ENCODE results near the gene ABI3BP.

ABI3BP gene

GRCh38 chr3:100932491-100932890 is 60.7 kb downstream of the ABI3BP start:
- no peak for DNase-seq

- DNase-seq, result no peak
Observed at GRCh38 chr3:100928638-100929428, 64.4 kb downstream of the ABI3BP start.

- no peak for DNase-seq
Observed at GRCh38 chr3:100927775-100928174, 65.4 kb downstream of the ABI3BP start.

GRCh38 chr3:100915706-100916495 is 77.3 kb downstream of the ABI3BP start:
- DNase-seq, result no peak

- DNase-seq, result no peak
Observed at GRCh38 chr3:100913870-100914648, 79.2 kb downstream of the ABI3BP start.

- no peak for DNase-seq
Observed at GRCh38 chr3:100912976-100913545, 80.2 kb downstream of the ABI3BP start.

- DNase-seq, result no peak
Observed at GRCh38 chr3:100912571-100912970, 80.7 kb downstream of the ABI3BP start.

GRCh38 chr3:100911956-100912355 is 81.3 kb downstream of the ABI3BP start:
- no peak for DNase-seq

- no peak for DNase-seq
Observed at GRCh38 chr3:100910986-100911385, 82.2 kb downstream of the ABI3BP start.

- no peak for DNase-seq
Observed at GRCh38 chr3:100902572-100902971, 90.6 kb downstream of the ABI3BP start.

GRCh38 chr3:100900671-100901335 is 92.4 kb downstream of the ABI3BP start:
- no peak for DNase-seq

GRCh38 chr3:100899440-100900091 is 93.7 kb downstream of the ABI3BP start:
- no peak for DNase-seq

GRCh38 chr3:100898681-100899080 is 94.5 kb downstream of the ABI3BP start:
- no peak for DNase-seq

- no peak for DNase-seq
Observed at GRCh38 chr3:100896994-100897393, 96.2 kb downstream of the ABI3BP start.

- peak; percentile 22 for DNase-seq
Observed at GRCh38 chr3:100893590-100893989, 99.6 kb downstream of the ABI3BP start.

GRCh38 chr3:100893108-100893507 is 100.1 kb downstream of the ABI3BP start:
- DNase-seq, result no peak

- no peak for DNase-seq
Observed at GRCh38 chr3:100891827-100892226, 101.4 kb downstream of the ABI3BP start.

GRCh38 chr3:100891033-100891432 is 102.2 kb downstream of the ABI3BP start:
- no peak for DNase-seq

GRCh38 chr3:100888881-100889280 is 104.3 kb downstream of the ABI3BP start:
- no peak for DNase-seq

- DNase-seq, result peak; percentile 27
Observed at GRCh38 chr3:100882571-100882984, 110.6 kb downstream of the ABI3BP start.

- DNase-seq, result no peak
Observed at GRCh38 chr3:100880845-100881244, 112.4 kb downstream of the ABI3BP start.

- DNase-seq, result no peak
Observed at GRCh38 chr3:100880072-100880471, 113.1 kb downstream of the ABI3BP start.
